Measurements from ENCODE around the gene GULP1.
A peak's percentile ranks its signal among the peaks of the same experiment; 100 is the strongest.

GULP1 gene

DNA sequence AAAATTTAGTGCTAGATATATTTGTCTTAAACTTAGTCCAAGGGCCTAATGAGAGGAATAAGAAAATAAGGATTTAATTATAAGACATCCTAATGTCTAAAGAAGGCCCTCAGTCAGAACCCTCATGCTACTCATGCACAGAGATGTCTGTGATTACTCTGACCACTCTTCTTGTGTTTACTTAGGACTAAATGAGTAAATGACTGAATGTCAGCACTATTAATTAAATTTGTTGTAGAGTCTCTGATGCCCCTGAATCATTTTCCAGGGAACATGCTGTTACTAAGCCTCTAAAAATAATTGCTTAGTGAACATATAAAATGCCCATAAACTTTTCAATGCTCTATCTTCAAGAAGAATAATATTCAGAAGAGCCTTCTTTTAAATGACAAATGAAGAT, 32.4 kb downstream of the GULP1 start:
- TF ChIP-seq, protein P1, sequence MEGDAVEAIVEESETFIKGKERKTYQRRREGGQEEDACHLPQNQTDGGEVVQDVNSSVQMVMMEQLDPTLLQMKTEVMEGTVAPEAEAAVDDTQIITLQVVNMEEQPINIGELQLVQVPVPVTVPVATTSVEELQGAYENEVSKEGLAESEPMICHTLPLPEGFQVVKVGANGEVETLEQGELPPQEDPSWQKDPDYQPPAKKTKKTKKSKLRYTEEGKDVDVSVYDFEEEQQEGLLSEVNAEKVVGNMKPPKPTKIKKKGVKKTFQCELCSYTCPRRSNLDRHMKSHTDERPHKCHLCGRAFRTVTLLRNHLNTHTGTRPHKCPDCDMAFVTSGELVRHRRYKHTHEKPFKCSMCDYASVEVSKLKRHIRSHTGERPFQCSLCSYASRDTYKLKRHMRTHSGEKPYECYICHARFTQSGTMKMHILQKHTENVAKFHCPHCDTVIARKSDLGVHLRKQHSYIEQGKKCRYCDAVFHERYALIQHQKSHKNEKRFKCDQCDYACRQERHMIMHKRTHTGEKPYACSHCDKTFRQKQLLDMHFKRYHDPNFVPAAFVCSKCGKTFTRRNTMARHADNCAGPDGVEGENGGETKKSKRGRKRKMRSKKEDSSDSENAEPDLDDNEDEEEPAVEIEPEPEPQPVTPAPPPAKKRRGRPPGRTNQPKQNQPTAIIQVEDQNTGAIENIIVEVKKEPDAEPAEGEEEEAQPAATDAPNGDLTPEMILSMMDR (conservative IDR thresholded peaks at IDR 0.05): no peak
- no peak for TF ChIP-seq ZFX (IDR thresholded peaks at IDR 0.05)

DNA sequence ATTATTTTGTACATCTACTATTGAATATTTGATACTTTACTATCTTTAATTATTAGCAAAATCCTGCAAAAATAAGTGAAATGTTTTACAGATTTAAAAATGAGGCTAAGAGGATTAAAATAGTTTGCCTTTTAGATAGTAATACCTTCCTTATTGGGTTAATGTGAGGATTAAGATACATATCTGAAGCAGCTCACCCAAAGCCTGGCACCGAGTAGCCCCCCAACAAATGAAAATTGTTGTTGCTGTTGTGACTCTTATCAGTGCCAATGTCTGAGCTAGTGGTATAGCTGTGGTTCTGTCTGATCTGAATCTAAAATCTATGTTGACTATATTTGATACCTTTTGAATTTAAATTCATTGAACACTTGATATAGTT, 34.6 kb downstream of the GULP1 start:
- H3K27ac ChIP-seq: no peak overlapping the region
- no peak for TF ChIP-seq ZFX (IDR thresholded peaks at IDR 0.05)
- TF ChIP-seq, protein P1 (conservative IDR thresholded peaks at IDR 0.05): no peak

More for the DNA sequence above, 32.4 kb downstream of the GULP1 start:
- no peak overlapping the region for H3K27ac ChIP-seq

DNA sequence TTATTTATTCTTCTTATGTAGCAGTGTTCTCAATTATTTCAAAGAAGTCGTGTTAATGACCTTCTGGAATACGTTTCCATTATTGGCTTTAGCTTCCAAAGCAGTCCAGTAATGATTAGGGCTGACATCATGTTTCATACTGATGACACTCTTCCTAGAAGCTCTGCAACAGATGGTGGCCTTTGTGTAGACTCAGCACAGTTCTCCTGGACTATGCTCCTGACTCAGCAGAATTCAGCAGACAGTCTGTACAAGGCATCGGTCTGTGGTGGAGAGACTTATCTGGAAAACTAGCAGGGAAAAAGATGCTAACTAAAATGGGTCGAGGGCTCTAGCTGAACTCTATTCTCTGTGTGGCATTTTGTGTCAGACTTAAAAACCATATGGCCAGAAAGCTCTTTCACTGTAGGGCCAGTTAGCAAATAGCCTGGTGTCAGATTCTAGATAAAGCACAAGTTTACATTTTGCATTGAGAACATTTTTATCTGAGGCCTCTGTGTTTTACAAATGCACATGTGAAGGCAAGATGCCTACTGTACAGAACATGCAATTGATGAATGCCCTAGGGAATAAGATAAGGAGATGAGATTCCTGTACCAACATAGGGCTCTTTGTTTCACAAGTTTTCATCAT, 35.1 kb downstream of the GULP1 start:
- TF ChIP-seq ZFX (IDR thresholded peaks at IDR 0.05): no peak
- TF ChIP-seq, protein P1 (conservative IDR thresholded peaks at IDR 0.05): no peak
- peak overlapping the region; percentile 27; the same call in 1 of the 2 replicates for H3K27ac ChIP-seq

DNA sequence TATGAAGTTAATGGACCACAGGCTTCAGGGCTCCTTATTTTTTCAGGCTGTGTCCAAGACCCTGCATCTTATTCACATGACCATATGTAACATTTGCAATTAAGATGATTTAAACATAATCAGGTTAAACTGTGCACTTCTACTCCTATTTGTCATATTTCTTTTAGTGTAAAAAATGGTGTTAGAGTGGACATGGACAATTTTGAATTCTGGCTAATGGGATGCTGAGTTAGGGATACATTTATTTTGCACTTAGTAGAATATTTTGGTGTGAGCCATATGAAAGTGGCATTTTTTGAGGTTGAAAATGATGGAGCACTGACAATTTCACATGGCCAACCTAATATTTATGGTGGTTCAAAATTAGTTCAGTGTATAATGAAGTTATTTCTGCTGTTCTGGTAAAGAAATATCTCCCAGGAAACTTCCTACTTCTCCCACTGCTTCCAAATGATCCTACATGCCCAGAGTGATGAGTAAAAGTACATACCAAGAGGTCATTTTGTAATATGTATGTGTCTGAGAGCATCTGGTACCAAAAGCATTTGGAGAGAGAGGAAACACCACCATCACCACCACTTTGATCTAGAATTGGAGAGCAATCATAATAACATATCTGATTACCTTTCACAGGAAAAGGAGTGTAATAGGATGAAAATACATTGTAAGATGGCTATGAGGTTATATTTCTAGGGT, 36.0 kb downstream of the GULP1 start:
- TF ChIP-seq, protein P1 (conservative IDR thresholded peaks at IDR 0.05): no peak
- TF ChIP-seq ZFX (IDR thresholded peaks at IDR 0.05): no peak
- no peak overlapping the region for H3K27ac ChIP-seq

DNA sequence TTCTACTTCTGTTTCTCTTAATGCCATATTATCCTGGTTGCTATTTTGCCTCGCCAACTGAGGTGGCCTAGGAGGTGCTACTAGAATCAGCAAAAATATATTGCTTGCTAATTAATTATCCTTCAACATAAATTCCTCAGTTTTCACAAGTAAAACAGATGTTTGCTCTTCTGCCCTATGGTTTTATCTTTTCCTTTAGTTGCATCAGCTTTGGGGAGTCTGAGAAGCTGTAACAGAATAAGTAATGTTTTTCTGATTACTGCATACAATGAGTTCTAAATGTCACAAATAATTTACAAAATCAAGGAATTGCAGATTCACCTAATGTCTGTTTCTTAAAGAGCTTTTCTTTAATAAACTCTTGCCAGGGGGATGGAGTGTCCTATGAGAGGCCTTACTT, 36.7 kb downstream of the GULP1 start:
- no peak overlapping the region for H3K27ac ChIP-seq
- TF ChIP-seq, protein P1 (conservative IDR thresholded peaks at IDR 0.05): no peak

DNA sequence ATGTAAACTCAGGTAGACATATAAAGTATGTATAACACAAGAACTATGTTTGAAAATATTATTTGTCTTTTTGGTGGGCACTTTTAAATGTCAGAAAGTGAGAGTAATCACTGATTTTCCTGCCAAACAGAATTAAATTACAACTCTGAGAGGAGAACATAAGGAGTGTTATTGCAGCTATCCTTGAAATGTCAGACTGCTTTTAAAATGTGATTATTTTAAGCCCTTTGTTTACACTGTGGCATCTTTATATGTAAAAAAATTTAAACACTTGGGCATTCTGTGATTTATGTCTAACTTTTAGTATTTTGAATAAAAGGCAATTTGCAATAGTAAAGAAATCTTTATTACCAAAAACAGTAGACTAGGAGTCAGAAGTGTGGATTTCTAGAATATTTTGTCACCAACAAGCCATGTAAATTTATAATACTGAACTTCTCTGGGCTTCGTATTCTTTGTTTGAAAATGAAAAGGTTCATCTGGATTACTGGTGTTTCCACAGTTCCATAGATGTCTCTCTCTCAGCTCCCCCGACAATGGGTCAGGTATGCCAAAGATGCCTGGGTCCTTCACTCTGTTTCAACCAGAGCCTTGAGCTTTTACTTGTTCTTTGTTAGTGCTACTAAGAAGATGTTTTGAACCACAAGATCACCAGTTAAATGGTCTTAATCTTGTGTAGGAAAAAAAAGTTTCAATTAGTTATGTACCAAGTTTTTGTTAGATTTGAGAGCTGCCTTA, 38.8 kb downstream of the GULP1 start:
- H3K27ac ChIP-seq: no peak overlapping the region
- TF ChIP-seq, protein P1 (conservative IDR thresholded peaks at IDR 0.05): no peak
- TF ChIP-seq ZFX (IDR thresholded peaks at IDR 0.05): no peak

DNA sequence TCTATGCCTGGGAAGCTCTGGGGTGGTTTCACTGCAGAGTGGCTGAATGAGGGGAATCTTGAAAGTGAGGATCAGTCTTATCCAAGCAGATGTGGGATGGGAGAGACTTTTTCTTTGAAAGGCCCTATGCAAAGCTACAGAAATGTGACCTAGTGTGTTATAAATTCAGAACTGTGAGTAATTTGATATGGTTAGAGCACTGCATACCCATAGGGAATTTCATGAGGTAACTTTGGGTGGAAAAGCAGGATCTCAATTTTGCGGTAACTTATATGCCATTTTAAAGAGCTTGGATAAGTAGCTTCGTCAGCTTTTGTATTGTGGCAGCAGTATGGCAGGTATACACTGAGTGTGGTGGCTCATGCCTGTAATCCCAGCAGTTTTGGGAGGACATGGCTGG, 40.9 kb downstream of the GULP1 start:
- H3K27ac ChIP-seq: peak overlapping the region; percentile 40; the same call in 1 of the 2 replicates
- TF ChIP-seq ZFX (IDR thresholded peaks at IDR 0.05): no peak
- TF ChIP-seq, protein P1 (conservative IDR thresholded peaks at IDR 0.05): no peak
